ENCODE data around the gene ANKRD29.
"Not testable (repeated sequence)": the region's sequence is repeated elsewhere in the genome, so short reads cannot be mapped to it uniquely, and the experiment has no call there.

- TF ChIP-seq CTCF (conservative IDR thresholded peaks at IDR 0.05 in 1 of 2, IDR thresholded peaks at IDR 0.05 in 1 of 2; ENCODE audit: low read depth in 1 of 2, low read length in 2 of 2); EZH2 (IDR thresholded peaks at IDR 0.05; ENCODE audit: low read length, missing control alignments): not testable (repeated sequence)
Observed at GRCh38 chr18:23557511-23557910, 105.2 kb downstream of the ANKRD29 start.

Data from fibroblast of lung (primary cell).